ENCODE measurements around the gene PPIP5K2.

The PPIP5K2 gene

DNA sequence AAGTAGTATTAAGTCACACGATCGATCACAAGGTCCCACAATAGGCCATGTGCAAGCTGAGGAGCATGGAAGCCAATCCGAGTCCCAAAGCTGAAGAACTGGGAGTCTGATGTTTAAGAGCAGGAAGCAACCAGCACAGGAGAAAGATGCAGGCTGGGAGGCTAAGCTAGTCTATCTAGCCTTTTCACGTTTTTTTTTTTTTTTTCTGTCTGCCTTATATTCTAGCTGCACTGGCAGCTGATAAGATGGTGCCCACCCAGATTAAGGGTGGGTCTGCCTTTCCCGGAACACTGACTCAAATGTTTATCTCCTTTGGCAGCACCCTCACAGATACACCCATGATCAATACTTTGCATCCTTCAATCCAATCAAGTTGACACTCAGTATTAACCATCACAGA, 6.5 kb downstream of the PPIP5K2 start:
- H3K27ac ChIP-seq = no peak overlapping the region
- no peak for DNase-seq
- H3K36me3 ChIP-seq (replicated peaks) = no peaks in the 10 kb centered on the region
- H3K27me3 ChIP-seq (replicated peaks) = no peaks in the 10 kb centered on the region
- in situ Hi-C loops (cut with HindIII; ENCODE audit: low pct_ligation_motif_present, low sequenced_read_pairs) = no loop called here
- H3K4me3 ChIP-seq (ENCODE audit: low read depth, low read length) = no peak overlapping the region
- no peak for TF ChIP-seq CTCF (IDR thresholded peaks at IDR 0.05; ENCODE audit: low read depth, low read length, missing control alignments)

- DNase-seq = no peak
- H3K36me3 ChIP-seq (replicated peaks) = no peaks in the 10 kb centered on the region
- TF ChIP-seq CTCF (IDR thresholded peaks at IDR 0.05; ENCODE audit: low read depth, low read length, missing control alignments) = no peak
- H3K27ac ChIP-seq = no peak overlapping the region
- in situ Hi-C loops (cut with HindIII; ENCODE audit: low pct_ligation_motif_present, low sequenced_read_pairs) = no loop called here
- H3K27me3 ChIP-seq (replicated peaks) = no peaks in the 10 kb centered on the region
- H3K4me3 ChIP-seq (ENCODE audit: low read depth, low read length) = no peak overlapping the region
Measured at GRCh38 chr5:103127292-103127817, 7.3 kb downstream of the PPIP5K2 start.

- Histone ChIP-seq H3K27ac (no peak overlapping the region), H3K27me3 (replicated peaks) (no peaks in the 10 kb centered on the region), H3K4me3 (ENCODE audit: low read depth, low read length) (no peak overlapping the region), H3K36me3 (replicated peaks) (no peaks in the 10 kb centered on the region)
- in situ Hi-C loops (cut with HindIII; ENCODE audit: low pct_ligation_motif_present, low sequenced_read_pairs) = no loop called here
- TF ChIP-seq CTCF (IDR thresholded peaks at IDR 0.05; ENCODE audit: low read depth, low read length, missing control alignments) = no peak
- DNase-seq = no peak
Measured at GRCh38 chr5:103128202-103128601, 8.1 kb downstream of the PPIP5K2 start.

- in situ Hi-C loops (cut with HindIII; ENCODE audit: low pct_ligation_motif_present, low sequenced_read_pairs) = no loop called here
- H3K36me3 ChIP-seq (replicated peaks) = no peaks in the 10 kb centered on the region
- TF ChIP-seq CTCF (IDR thresholded peaks at IDR 0.05; ENCODE audit: low read depth, low read length, missing control alignments) = no peak
Measured at GRCh38 chr5:103132684-103133083, 12.6 kb downstream of the PPIP5K2 start.

DNA sequence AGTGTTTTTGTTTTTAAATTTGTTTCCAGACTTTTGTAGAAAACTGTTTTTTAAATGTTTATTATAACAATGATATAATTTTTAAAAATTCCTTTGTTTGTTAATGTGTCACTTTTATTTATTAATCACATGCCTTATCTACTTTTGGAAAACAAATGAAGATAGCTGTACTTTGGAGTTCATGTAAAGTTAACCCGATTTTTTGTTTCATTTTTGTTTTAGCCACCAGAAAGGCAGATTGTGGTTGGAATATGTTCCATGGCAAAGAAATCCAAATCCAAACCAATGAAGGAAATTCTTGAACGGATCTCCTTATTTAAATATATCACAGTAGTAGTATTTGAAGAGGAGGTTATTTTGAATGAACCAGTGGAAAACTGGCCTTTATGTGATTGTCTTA, 13.1 kb downstream of the PPIP5K2 start:
- Histone ChIP-seq H3K36me3 (replicated peaks) (no peaks in the 10 kb centered on the region), H3K27me3 (replicated peaks) (no peaks in the 10 kb centered on the region)

More at GRCh38 chr5:103132684-103133083, 12.6 kb downstream of the PPIP5K2 start:
- no peak overlapping the region for H3K4me3 ChIP-seq (ENCODE audit: low read depth, low read length)
- no peak overlapping the region for H3K27ac ChIP-seq
- no peak for DNase-seq
- H3K27me3 ChIP-seq (replicated peaks) = no peaks in the 10 kb centered on the region

More for the DNA sequence above, 13.1 kb downstream of the PPIP5K2 start:
- no peak overlapping the region for H3K27ac ChIP-seq
- in situ Hi-C loops (cut with HindIII; ENCODE audit: low pct_ligation_motif_present, low sequenced_read_pairs) = no loop called here
- no peak overlapping the region for H3K4me3 ChIP-seq (ENCODE audit: low read depth, low read length)
- DNase-seq = no peak
- TF ChIP-seq CTCF (IDR thresholded peaks at IDR 0.05; ENCODE audit: low read depth, low read length, missing control alignments) = no peak
